Measurements from ENCODE around the gene TSPAN16. TPM values are rescaled to one million over a fixed set of nuclear protein-coding genes. Genes with fewer than 3 reads are reported as not detected.
A peak's percentile ranks its signal among the peaks of the same experiment; 100 is the strongest.

Gene TSPAN16
- total RNA-seq, 2 experiments from 2014 or later = not detected

- peak; percentile 91 for DNase-seq
- no peak overlapping the region for H3K27ac Mint-ChIP-seq
- TF ChIP-seq, protein P1, sequence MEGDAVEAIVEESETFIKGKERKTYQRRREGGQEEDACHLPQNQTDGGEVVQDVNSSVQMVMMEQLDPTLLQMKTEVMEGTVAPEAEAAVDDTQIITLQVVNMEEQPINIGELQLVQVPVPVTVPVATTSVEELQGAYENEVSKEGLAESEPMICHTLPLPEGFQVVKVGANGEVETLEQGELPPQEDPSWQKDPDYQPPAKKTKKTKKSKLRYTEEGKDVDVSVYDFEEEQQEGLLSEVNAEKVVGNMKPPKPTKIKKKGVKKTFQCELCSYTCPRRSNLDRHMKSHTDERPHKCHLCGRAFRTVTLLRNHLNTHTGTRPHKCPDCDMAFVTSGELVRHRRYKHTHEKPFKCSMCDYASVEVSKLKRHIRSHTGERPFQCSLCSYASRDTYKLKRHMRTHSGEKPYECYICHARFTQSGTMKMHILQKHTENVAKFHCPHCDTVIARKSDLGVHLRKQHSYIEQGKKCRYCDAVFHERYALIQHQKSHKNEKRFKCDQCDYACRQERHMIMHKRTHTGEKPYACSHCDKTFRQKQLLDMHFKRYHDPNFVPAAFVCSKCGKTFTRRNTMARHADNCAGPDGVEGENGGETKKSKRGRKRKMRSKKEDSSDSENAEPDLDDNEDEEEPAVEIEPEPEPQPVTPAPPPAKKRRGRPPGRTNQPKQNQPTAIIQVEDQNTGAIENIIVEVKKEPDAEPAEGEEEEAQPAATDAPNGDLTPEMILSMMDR (IDR thresholded peaks at IDR 0.05) = peak; percentile 98
- intact Hi-C loops (cut with micrococcal nuclease) = loop anchor here (10.0 kb wide), 1 partner anchor 181 kb away; no protein-coding TSS in a partner anchor
- POLR2A ChIA-PET = no interaction called here
- peak; percentile 100 for ATAC-seq
- peaks cover 10% of the 10 kb centered on the region for H3K4me1 Mint-ChIP-seq (ENCODE audit: low read depth)
- CTCF ChIA-PET = interaction anchor here (0.6 to 2.0 kb wide), 17 partner anchors 10 to 189 kb away, joined by 3 to 12 read pairs (median 3); partner anchors contain the start of genes CCDC159, SWSAP1 and TMEM205
- H3K27me3 Mint-ChIP-seq = peaks cover 19% of the 10 kb centered on the region
- no peaks in the 10 kb centered on the region for H3K36me3 Mint-ChIP-seq (ENCODE audit: low read depth)
- H3K9me3 Mint-ChIP-seq = no peaks in the 10 kb centered on the region
- H3K4me3 Mint-ChIP-seq = peak overlapping the region; percentile 47
These were observed 2.2 kb upstream of the TSPAN16 start for GRCh38 chr19:11293433-11294389.

GRCh38 chr19:11295180-11295579, 780 bp upstream of the TSPAN16 start:
- ATAC-seq = no peak
- TF ChIP-seq, protein P1 (IDR thresholded peaks at IDR 0.05) = no peak
- H3K36me3 Mint-ChIP-seq (ENCODE audit: low read depth) = no peaks in the 10 kb centered on the region
- POLR2A ChIA-PET = no interaction called here
- H3K9me3 Mint-ChIP-seq = no peaks in the 10 kb centered on the region
- H3K4me1 Mint-ChIP-seq (ENCODE audit: low read depth) = peaks cover 10% of the 10 kb centered on the region
- H3K27me3 Mint-ChIP-seq = peaks cover 15% of the 10 kb centered on the region
- H3K27ac Mint-ChIP-seq = no peak overlapping the region
- CTCF ChIA-PET = interaction anchor here (1.3 to 2.0 kb wide), 3 partner anchors 80 to 188 kb away, joined by 3 to 12 read pairs (median 6); no protein-coding TSS in a partner anchor
- intact Hi-C loops (cut with micrococcal nuclease) = loop anchor here (10.0 kb wide), 1 partner anchor 180 kb away; no protein-coding TSS in a partner anchor
- H3K4me3 Mint-ChIP-seq = no peak overlapping the region
- no peak for DNase-seq

DNA sequence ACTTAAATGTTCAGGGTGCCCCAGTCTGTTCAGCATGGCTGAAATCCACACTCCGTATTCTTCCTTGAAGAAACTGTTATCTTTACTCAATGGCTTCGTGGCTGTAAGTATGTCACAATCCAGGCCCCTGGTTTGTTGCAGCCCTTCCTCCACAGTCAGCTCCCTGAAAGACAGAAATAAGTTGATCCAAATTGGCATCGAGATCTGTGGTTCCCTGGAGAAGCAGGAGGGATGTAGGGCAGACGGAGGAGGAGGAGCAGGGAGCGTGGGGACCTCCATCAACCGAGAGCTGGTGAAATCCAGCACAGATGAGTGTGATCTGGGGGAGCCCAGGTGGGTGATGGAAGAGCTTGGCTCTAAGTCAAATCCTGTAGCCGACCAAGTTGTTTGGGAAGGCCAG, 304 bp downstream of the TSPAN16 start:
- TF ChIP-seq, protein P1 (IDR thresholded peaks at IDR 0.05) = no peak
- Mint-ChIP-seq H3K4me1 (ENCODE audit: low read depth) (peaks cover 10% of the 10 kb centered on the region), H3K9me3 (no peaks in the 10 kb centered on the region), H3K27me3 (peaks cover 13% of the 10 kb centered on the region), H3K4me3 (no peak overlapping the region), H3K36me3 (ENCODE audit: low read depth) (no peaks in the 10 kb centered on the region), H3K27ac (no peak overlapping the region)
- intact Hi-C loops (cut with micrococcal nuclease) = loop anchor here (10.0 kb wide), 1 partner anchor 179 kb away; no protein-coding TSS in a partner anchor
- ATAC-seq (no peak), DNase-seq (no peak)
- POLR2A ChIA-PET = interaction anchor here (1.4 kb wide), 1 partner anchor 187 kb away, joined by 4 read pairs; no protein-coding TSS in a partner anchor
- CTCF ChIA-PET = interaction anchor here (1.3 to 1.8 kb wide), 2 partner anchors 79 to 84 kb away, joined by 3 to 6 read pairs; no protein-coding TSS in a partner anchor

DNA sequence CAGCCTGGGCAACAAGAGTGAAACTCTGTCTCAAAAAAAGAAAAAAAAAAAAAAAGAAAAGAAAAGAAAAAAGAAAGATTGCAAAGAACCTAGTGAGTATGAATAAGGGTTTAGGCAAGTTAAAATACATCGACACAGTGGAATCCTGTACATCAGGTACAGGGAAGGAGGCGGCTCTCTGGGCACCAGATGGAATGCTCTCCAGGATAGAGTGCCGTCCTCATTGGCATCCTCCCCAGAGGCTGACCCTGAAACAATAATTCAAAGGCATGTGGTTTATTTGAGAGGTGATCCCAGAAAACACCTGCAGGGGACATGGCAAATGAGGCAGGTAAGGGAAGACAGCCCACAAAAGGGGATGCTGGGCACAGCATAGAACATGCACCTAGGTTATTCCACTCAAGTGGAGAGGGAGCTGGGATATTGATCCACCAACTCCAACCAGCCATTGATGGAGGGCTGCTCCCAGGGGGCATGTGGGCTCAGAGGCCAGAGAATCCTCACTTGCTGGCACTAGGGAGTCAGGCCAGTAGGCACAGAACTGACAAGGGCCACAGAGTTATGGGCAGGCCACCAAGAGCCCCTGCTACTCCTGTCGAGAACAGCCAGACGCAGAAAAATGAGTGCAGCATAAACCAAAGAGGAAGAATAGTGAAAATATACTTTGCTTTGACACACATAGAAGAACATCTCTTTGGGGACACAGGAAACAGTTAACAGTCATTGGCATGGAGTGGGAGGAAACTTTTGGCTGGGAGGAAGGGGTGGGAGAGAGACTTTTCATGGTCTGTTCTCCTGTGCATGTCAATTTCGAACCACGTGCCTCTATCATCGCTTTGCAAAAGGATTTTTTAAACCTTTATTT, 4.2 kb downstream of the TSPAN16 start:
- DNase-seq = no peak
- no peak for ATAC-seq
- ChIA-PET CTCF (interaction anchor here (1.0 kb wide), 1 partner anchor 81 kb away, joined by 3 read pairs; no protein-coding TSS in a partner anchor), POLR2A (no interaction called here)
- H3K27ac Mint-ChIP-seq = no peak overlapping the region
- TF ChIP-seq, protein P1 (IDR thresholded peaks at IDR 0.05) = no peak
- no peaks in the 10 kb centered on the region for H3K9me3 Mint-ChIP-seq
- intact Hi-C loops (cut with micrococcal nuclease) = loop anchor here (10.0 kb wide), 1 partner anchor 175 kb away; no protein-coding TSS in a partner anchor
- no peaks in the 10 kb centered on the region for H3K4me1 Mint-ChIP-seq (ENCODE audit: low read depth)
- no peaks in the 10 kb centered on the region for H3K36me3 Mint-ChIP-seq (ENCODE audit: low read depth)
- no peak overlapping the region for H3K4me3 Mint-ChIP-seq
- H3K27me3 Mint-ChIP-seq = peaks cover 1% of the 10 kb centered on the region

Data from activated CD8-positive, alpha-beta T cell treated with anti-CD3 and anti-CD28 coated beads for 36 hours (primary cell).